ENCODE data around the gene L2HGDH.

Gene L2HGDH

DNA sequence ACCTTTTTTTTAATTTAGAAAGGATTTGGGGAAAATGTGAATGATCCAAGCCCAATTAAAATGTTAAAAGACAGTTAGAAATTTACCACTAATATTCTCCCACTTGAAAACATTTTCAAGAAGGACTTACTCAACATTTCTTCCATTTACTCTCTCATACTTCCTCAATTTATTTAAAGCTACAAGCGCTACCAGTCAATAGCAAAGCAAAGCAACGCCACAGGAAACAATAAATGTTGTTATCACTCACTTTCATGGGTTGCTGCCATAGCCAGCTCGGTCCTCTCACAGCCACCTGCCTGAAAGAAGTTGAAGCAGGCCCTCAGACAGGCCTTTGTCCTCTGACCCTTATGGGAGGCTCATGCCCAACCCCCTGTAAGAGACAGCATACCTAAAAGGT lies 74.6 kb downstream of the L2HGDH start:
- no peak overlapping the region for H3K27ac Mint-ChIP-seq

DNA sequence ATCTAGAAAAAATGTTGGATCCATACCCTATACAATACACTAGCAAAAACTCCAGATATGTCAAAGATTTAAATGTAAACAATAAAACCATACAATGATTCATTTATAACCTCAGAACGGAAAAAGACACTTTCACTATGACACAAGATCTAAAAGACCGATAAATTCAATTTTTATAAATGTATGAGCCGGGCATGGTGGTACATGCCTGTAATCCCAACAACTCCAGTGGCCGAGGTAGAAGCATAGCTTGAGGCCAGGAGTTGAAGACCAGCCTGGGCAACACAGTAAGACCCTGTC lies 78.1 kb downstream of the L2HGDH start:
- Mint-ChIP-seq H3K36me3 (ENCODE audit: low read depth) (peaks cover 10% of the 10 kb centered on the region), H3K4me1 (ENCODE audit: low read depth) (peaks cover 27% of the 10 kb centered on the region), H3K27me3 (ENCODE audit: low read depth) (peaks cover 4% of the 10 kb centered on the region), H3K27ac (peak overlapping the region; percentile 53), H3K4me3 (no peak overlapping the region), H3K9me3 (peaks cover 18% of the 10 kb centered on the region)

More for the DNA sequence above, 74.6 kb downstream of the L2HGDH start:
- H3K36me3 Mint-ChIP-seq (ENCODE audit: low read depth), result peaks cover 7% of the 10 kb centered on the region
- H3K9me3 Mint-ChIP-seq, result peaks cover 18% of the 10 kb centered on the region
- peaks cover 4% of the 10 kb centered on the region for H3K27me3 Mint-ChIP-seq (ENCODE audit: low read depth)
- H3K4me3 Mint-ChIP-seq, result no peak overlapping the region
- H3K4me1 Mint-ChIP-seq (ENCODE audit: low read depth), result peaks cover 10% of the 10 kb centered on the region

DNA sequence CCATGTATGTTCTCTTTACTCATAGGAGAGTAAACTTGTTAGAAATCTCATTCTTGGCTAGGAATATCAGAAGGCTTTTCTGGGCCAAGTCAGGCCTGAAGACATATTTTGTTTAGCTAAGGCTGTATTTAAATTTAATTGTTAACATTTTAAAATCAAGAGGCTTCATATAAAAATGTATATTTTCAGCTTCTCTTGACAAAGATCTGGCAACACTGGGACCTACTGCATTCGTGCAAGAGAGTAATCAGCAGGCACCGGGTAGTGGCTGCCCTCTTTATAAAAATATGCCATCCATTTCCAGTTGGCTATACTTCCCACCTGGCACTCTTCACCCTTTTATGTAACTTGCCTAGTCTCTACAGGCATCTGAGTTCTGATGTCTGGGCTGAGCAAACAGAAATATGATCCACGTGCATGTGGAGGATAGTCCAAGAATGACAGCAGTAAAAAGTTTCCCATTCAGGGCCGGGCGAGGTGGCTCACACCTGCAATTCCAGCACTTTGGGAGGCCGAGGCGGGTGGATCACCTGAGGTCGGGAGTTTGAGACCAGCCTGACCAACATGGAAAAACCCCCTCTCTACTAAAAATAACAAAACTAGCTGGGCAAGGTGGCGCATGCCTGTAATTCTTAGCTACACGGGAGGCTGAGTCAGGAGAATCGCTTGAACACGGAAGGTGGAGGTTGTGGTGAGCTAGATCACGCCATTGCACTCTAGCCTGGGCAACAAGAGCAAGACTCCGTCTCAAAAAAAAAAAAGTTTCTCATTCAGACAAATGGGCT lies 78.7 kb downstream of the L2HGDH start:
- Mint-ChIP-seq H3K27ac (peak overlapping the region; percentile 53), H3K4me3 (peak overlapping the region; percentile 12), H3K36me3 (ENCODE audit: low read depth) (peaks cover 15% of the 10 kb centered on the region)

DNA sequence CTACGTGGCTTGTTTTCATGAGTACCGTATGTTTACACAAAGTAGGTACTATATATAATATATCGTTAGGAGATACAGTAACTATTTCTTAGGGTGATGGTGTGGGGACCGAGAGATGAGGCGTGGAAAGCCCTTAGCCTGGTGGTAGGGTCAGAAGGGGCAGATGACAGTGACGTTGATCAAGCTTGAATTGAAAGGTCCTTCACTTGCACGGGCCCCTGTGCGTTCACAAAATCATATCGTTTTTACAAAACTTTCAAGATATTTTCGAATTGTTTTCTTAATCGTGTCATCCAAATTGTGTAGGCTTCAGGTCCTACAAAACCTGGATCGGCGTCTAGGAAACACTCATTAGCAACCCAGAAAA lies 79.8 kb downstream of the L2HGDH start:
- Mint-ChIP-seq H3K27me3 (ENCODE audit: low read depth) (peaks cover 4% of the 10 kb centered on the region), H3K27ac (peak overlapping the region; percentile 71), H3K36me3 (ENCODE audit: low read depth) (peaks cover 16% of the 10 kb centered on the region), H3K4me1 (ENCODE audit: low read depth) (peaks cover 31% of the 10 kb centered on the region), H3K9me3 (peaks cover 11% of the 10 kb centered on the region), H3K4me3 (peak overlapping the region; percentile 77)

More for the DNA sequence above, 78.7 kb downstream of the L2HGDH start:
- H3K9me3 Mint-ChIP-seq, result peaks cover 18% of the 10 kb centered on the region
- peaks cover 4% of the 10 kb centered on the region for H3K27me3 Mint-ChIP-seq (ENCODE audit: low read depth)
- peaks cover 31% of the 10 kb centered on the region for H3K4me1 Mint-ChIP-seq (ENCODE audit: low read depth)

DNA sequence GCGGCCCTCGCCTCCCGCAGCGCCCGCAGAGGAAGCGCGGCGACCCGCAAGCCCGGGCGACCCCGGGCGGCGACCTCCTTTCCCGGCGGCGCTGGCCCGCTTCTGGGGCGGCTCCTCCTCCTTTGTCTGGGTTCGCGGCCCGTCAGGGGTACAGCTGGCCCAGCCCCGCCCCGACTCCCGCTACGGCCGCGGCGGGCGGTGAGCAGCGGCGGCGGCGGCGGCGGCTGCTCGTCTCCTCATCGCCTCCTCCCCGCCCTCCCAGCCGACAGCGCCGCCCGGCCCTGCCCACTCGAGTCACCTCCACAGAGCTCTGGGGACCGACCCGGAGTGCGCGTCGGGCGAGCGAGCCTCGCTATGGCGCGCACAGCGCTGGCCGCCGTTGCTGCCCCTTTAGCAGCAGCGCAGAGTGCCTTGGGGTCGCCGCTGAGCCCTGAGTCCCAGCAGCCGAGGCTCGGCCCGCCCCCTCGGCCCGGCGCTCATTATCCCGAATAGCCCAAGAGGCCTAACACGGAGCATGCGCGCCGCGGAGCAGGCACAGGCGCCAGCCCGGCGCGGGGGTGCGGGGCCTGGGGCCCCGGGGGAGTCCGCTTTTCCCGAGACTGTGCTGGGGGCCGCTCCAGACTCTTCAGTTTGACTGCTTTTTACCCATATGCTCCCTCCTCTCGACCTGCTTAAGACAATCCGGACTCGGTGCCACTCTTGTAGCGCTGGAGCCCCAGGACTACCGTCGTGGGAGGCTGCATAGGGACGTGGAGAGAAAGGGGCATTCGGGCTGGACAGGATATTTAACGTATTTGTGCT lies 80.4 kb downstream of the L2HGDH start, which contains the start of gene SOS2:
Gene SOS2 (minus strand): TSS at position 104 of the 801 bp plus-strand sequence. CDS start 295 bp downstream, outside the sequence.
- peak within 1 kb of the TSS; percentile 94 for H3K27ac Mint-ChIP-seq
- H3K27me3 Mint-ChIP-seq (ENCODE audit: low read depth), result peaks cover 4% of the 10 kb centered on the region
- peaks cover 31% of the 10 kb centered on the region for H3K4me1 Mint-ChIP-seq (ENCODE audit: low read depth)
- H3K9me3 Mint-ChIP-seq, result peaks cover 11% of the 10 kb centered on the region
- peak within 1 kb of the TSS; percentile 91 for H3K4me3 Mint-ChIP-seq
- H3K36me3 Mint-ChIP-seq (ENCODE audit: low read depth), result peaks cover 16% of the 10 kb centered on the region

DNA sequence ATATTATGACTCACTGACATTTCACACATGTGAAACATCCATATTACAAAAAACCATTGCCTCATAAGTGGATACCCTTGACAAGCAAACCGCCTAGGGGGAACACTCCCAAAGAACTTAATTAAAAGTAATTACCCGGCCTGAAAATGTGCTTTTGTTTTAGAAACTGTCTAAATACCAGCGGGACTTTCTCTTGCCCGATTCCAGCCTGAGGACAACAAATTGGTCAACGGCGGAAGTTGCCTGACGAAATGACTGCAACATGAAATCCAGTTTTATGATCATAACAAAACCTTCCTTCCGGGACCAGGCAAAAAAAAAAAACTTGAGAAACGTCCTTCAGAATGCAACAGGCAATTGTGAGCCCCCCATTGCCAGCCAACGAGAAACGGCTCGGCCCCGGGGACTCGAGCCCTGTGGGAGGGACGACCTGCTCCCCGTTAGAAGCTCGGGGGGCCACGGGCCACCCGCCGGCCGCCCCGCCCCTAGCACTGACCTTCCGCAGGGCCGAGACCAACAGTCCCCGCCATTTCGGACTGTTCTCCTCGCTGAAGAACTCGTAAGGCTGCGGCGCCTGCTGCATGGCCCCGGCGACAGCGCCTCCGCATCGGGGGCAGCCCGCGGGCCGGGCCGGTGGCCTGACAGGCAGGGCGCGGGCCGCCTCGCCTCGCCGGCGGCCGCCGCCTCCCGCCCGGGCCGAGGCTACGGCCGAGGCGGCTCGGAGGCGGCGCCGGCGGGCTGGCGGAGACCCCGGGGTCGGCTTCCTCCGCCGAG lies 81.1 kb downstream of the L2HGDH start:
- Mint-ChIP-seq H3K4me3 (peak overlapping the region; percentile 91), H3K27me3 (ENCODE audit: low read depth) (peaks cover 4% of the 10 kb centered on the region), H3K27ac (peak overlapping the region; percentile 94), H3K9me3 (peaks cover 11% of the 10 kb centered on the region), H3K4me1 (ENCODE audit: low read depth) (peaks cover 39% of the 10 kb centered on the region), H3K36me3 (ENCODE audit: low read depth) (peaks cover 16% of the 10 kb centered on the region)

DNA sequence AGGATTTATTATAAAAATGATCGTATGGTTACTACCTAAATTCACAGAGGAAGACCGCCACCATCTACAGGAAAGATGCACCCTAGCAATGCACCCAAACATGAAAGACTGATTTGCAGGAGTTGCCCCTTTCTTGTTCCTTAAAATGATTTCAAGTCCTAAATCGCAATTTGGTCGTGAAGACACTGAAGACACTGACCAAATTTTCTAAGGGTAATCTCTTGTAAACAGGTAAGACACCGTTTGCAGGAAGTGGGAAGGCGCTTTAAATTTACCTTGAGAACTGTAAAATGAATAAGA lies 81.7 kb downstream of the L2HGDH start:
- H3K4me1 Mint-ChIP-seq (ENCODE audit: low read depth), result peaks cover 43% of the 10 kb centered on the region
- peak overlapping the region; percentile 94 for H3K27ac Mint-ChIP-seq
- H3K36me3 Mint-ChIP-seq (ENCODE audit: low read depth), result peaks cover 15% of the 10 kb centered on the region
- H3K27me3 Mint-ChIP-seq (ENCODE audit: low read depth), result peaks cover 4% of the 10 kb centered on the region
- peaks cover 5% of the 10 kb centered on the region for H3K9me3 Mint-ChIP-seq
- H3K4me3 Mint-ChIP-seq, result peak overlapping the region; percentile 91

DNA sequence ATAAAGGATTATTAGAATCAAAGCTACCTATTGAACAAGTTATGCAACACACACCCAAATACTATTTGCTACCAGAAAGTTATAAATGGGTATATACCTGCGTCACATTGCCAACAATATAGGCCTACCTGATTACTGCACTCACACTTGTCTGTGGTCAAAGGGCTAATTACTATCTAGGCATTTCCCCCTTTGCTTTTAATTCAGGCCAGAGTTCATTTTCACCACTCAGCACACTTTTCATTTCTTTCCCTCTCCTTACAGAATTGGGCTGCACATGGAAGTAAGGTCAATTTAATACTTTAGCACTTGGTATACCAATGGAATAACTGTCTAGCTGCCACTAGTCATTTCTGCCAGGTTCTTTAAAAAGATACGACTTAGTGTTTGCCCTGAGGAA lies 82.3 kb downstream of the L2HGDH start:
- Mint-ChIP-seq H3K4me1 (ENCODE audit: low read depth) (peaks cover 41% of the 10 kb centered on the region), H3K9me3 (peaks cover under 1% of the 10 kb centered on the region), H3K4me3 (peak overlapping the region; percentile 36), H3K27ac (peak overlapping the region; percentile 41), H3K36me3 (ENCODE audit: low read depth) (peaks cover 11% of the 10 kb centered on the region), H3K27me3 (ENCODE audit: low read depth) (peaks cover 4% of the 10 kb centered on the region)

DNA sequence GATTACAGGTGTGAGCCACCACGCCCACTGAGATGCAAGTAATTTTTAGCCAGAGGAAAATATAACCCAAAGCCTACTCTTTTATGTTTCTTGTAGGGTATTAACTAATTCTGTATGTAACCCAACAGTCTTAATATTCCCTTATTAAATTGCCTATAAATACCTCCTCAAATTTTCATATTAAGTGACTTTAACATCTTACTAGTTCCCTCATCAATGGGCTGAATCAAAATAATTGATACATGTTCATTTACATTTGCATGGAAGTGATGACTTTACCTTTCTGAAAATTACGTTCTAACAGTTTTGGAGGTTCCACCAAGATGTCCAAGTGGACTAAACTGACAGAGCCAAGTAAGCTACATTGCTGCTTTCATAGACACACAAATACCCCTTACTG lies 83.7 kb downstream of the L2HGDH start:
- H3K27me3 Mint-ChIP-seq (ENCODE audit: low read depth), result no peaks in the 10 kb centered on the region
- no peaks in the 10 kb centered on the region for H3K9me3 Mint-ChIP-seq
- H3K36me3 Mint-ChIP-seq (ENCODE audit: low read depth), result peaks cover 9% of the 10 kb centered on the region
- no peak overlapping the region for H3K4me3 Mint-ChIP-seq
- H3K4me1 Mint-ChIP-seq (ENCODE audit: low read depth), result peaks cover 37% of the 10 kb centered on the region
- no peak overlapping the region for H3K27ac Mint-ChIP-seq

DNA sequence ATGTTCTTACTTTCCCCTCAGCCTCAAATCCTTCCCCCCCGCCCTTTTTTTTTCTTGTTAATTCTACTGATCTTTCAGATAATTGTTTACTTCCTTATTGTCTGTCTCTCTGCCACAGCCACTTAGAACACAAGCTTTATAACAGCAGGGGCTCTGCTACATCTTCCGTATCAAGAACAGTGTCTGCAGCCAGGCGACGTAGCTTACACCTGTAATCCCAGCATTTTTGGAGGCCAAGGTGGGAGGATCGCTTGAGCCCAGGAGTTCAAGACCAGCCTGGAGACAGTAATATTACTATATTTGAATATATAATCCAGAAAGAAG lies 86.1 kb downstream of the L2HGDH start:
- no peak overlapping the region for H3K27ac Mint-ChIP-seq
- peaks cover 19% of the 10 kb centered on the region for H3K36me3 Mint-ChIP-seq (ENCODE audit: low read depth)
- no peaks in the 10 kb centered on the region for H3K27me3 Mint-ChIP-seq (ENCODE audit: low read depth)
- no peak overlapping the region for H3K4me3 Mint-ChIP-seq
- peaks cover 45% of the 10 kb centered on the region for H3K4me1 Mint-ChIP-seq (ENCODE audit: low read depth)
- no peaks in the 10 kb centered on the region for H3K9me3 Mint-ChIP-seq

DNA sequence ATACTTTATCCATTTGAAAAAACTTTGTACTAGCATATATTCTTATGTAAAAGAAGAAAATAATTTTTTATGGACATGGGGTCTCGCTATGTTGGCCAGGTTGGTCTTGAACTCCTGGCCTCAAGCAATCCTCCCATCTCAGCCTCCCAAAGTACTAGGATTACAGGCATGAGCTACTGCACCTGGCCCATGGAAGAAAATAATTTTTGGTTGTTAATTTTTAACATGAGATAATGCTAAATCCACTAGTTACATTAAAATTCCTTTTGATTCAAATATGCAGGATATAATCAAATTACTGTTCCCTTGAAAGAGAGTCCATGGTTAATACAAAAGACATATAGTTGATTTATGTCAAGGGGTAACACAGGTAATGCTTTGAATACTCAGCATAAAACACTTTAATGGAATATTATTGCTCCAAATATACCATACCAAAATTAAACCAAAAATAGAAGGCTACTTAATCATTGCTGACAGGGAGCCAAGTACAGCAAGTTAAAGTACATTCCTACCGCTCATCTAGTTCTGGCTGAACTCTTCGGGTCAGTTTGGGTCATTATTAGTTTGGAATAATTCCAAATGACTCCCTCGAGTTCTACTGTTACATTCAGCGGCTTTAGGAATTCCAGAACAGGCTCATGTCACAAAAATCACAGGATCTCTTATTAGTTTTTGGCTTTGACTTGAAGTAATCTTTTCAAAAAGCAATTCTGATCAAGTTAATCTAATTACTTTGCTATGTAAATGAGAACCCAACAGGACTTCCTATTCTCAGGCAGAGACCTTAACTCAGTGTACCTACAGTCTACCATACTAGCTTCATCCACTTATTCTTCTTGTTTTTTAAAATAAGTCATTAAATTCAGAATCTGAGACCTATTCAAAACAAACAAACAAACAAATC lies 86.7 kb downstream of the L2HGDH start:
- Mint-ChIP-seq H3K27ac (no peak overlapping the region), H3K9me3 (no peaks in the 10 kb centered on the region), H3K27me3 (ENCODE audit: low read depth) (no peaks in the 10 kb centered on the region), H3K4me1 (ENCODE audit: low read depth) (peaks cover 39% of the 10 kb centered on the region), H3K36me3 (ENCODE audit: low read depth) (peaks cover 17% of the 10 kb centered on the region), H3K4me3 (no peak overlapping the region)

DNA sequence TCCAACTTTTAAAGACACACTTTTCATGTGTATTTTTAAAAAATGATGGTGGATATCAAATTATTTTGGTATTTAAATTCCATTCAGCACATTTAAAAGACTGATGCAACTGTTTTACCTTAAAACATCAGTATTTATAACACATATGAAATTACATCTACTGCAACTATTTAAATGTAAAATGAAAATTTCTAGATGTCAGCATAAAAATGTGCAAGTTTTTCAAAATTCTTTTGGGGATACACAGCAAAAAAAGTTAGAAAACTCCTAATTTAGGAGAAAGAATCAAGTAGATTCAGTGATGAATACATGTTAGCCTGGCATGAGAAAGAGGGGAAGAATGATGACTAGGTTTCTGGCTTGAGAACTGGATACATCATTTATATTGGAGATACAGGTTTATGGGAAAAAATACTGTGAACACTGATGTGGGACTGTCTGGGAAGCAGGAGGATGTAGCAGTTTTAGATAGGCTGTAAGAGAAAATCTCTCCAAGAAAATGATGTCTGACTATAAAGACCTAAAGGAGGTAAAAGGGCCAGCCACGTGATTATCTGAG lies 89.9 kb downstream of the L2HGDH start:
- peaks cover 10% of the 10 kb centered on the region for H3K36me3 Mint-ChIP-seq (ENCODE audit: low read depth)
- no peaks in the 10 kb centered on the region for H3K9me3 Mint-ChIP-seq
- no peak overlapping the region for H3K4me3 Mint-ChIP-seq
- no peak overlapping the region for H3K27ac Mint-ChIP-seq
- H3K27me3 Mint-ChIP-seq (ENCODE audit: low read depth), result no peaks in the 10 kb centered on the region
- peaks cover 30% of the 10 kb centered on the region for H3K4me1 Mint-ChIP-seq (ENCODE audit: low read depth)

DNA sequence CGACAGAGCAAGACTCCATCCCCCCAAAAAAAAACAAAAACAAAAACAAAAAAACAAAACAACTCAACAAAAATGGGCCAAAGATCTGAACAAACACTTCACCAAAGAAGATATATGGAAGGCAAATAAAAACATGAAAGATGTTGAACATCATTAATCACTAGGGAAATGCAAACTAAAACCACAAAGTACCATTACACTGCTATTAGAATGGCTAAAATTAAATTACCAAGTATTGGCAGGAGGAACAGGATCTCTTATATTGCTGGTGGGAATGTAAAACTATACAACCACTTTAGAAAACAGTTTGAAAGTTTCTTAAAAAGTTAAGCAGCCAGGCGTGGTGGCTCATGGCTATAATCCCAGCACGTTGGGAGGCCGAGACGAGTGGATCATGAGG lies 93.5 kb downstream of the L2HGDH start:
- peaks cover 18% of the 10 kb centered on the region for H3K4me1 Mint-ChIP-seq (ENCODE audit: low read depth)
- H3K4me3 Mint-ChIP-seq, result no peak overlapping the region
- H3K27ac Mint-ChIP-seq, result no peak overlapping the region
- H3K36me3 Mint-ChIP-seq (ENCODE audit: low read depth), result peaks cover 12% of the 10 kb centered on the region
- H3K27me3 Mint-ChIP-seq (ENCODE audit: low read depth), result no peaks in the 10 kb centered on the region
- no peaks in the 10 kb centered on the region for H3K9me3 Mint-ChIP-seq

DNA sequence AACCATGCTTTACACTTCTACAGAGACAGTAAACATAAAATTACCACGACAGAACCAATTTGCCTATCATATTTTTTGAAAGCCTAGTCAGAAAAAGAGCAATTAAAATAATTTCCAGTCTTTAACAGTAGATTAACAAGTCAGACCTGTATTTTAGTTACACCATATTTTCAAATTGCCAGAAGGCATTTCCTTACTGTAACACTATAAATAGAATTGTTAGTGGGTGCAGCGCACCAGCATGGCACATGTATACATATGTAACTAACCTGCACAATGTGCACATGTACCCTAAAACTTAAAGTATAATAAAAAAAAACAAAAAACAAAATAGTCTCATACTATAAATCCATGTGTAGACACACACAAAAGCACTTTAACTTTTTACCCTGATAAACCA lies 96.6 kb downstream of the L2HGDH start:
- Mint-ChIP-seq H3K36me3 (ENCODE audit: low read depth) (peaks cover 2% of the 10 kb centered on the region), H3K27ac (no peak overlapping the region), H3K9me3 (no peaks in the 10 kb centered on the region), H3K27me3 (ENCODE audit: low read depth) (no peaks in the 10 kb centered on the region), H3K4me3 (no peak overlapping the region), H3K4me1 (ENCODE audit: low read depth) (peaks cover 13% of the 10 kb centered on the region)
